Measurements from ENCODE around the gene GRIK5. TPM values are rescaled to one million over a fixed set of nuclear protein-coding genes. Genes with fewer than 3 reads are reported as not detected.

GRIK5 gene
- total RNA-seq, 1 donor: 22.1 TPM

DNA sequence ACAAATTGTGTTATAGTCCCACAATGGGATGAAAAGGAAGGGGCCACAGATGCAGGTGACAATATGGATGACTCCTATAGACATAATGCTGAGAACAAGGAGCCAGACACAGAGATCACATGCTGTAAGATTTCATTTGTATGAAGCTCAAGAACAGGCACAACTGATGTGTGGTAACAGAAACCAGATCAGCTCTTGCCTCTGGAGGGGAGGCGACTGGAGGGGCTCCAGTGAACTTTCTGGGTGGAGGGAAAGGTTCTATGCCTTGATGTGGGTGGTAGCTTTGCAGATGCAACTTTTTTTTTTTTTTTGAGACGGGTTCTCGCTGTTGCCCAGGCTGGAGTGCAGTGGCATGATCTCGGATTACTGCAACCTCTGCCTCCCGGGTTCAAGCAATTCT lies 104.9 kb downstream of the GRIK5 start:
- no peak for DNase-seq (ENCODE audit: low read depth in 2 of 3, low spot score in 2 of 3)

DNA sequence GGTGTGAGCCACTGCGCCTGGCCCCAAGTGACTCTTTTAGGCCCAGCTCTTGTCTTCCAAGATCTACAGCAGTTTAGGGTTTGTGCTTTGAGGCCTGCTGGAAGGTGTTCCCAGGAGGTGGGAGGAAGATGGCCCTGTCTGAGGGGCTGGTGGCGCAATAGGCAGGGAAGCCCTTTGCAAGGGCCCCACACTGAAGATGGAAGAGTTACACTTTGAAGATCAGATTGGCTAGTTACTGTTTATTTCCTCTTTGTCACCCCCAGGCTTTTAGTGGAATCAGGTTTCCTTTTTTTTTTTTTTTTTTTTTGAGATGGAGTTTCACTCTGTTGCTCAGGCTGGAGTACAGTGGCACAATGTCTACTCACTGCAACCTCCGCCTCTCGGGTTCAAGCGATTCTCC lies 109.0 kb downstream of the GRIK5 start:
- DNase-seq (ENCODE audit: low read depth in 2 of 3, low spot score in 2 of 3): no peak

DNA sequence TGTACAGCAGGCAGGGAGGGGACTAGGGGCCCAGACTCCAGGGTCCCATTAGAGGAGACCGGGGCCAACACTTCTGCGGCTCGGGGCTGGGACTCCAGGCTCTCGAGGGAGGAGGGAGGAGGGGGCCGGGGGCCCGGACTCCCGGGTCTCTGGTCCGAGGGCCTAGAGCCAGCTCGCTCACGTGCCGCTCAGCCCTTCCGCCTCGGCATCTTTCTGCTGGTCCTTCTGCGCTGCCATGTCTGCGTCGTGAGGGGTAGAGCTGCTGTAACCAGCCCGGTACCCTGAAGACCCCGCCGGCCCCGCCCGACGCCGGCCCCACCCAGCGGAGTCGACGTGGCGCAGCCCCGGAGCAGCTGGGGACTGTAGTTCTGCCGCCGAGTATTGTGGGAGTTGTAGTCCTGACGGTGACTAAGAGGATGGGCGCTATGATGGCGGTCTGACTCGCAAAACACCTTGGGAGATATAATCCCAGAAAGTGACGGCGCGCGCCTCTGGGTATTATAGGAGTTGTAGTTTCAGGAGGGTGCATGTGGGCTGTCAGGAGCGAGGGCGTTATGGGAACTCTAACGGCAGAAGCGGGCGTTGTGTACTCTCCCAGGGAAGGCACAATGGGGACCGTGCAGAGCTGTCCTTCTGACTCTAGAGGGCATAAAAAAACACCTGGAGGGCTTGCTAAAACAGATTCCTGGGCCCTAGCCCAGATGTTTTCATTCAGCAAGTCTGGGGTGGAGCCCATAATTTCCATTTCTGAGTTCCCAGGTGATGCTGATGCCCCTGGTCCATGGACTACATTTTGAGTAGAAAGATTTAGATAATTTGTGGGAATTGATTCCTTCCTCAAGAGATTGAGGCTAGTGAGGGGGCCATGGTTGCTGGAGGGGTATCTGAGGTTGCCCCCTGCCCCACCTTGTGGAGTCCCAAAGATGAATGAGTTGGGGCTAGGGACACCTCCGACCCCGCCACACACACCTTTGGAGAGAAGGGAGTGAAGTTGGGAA lies 110.7 kb downstream of the GRIK5 start, which contains the start of gene RABAC1:
Gene RABAC1 (minus strand): TSS at position 266 of the 998 bp plus-strand sequence. CDS start 29 bp downstream, at position 237.
- DNase-seq (ENCODE audit: low read depth in 2 of 3, low spot score in 2 of 3): peak in 2 of 3 donors; percentile 85 to 90

DNA sequence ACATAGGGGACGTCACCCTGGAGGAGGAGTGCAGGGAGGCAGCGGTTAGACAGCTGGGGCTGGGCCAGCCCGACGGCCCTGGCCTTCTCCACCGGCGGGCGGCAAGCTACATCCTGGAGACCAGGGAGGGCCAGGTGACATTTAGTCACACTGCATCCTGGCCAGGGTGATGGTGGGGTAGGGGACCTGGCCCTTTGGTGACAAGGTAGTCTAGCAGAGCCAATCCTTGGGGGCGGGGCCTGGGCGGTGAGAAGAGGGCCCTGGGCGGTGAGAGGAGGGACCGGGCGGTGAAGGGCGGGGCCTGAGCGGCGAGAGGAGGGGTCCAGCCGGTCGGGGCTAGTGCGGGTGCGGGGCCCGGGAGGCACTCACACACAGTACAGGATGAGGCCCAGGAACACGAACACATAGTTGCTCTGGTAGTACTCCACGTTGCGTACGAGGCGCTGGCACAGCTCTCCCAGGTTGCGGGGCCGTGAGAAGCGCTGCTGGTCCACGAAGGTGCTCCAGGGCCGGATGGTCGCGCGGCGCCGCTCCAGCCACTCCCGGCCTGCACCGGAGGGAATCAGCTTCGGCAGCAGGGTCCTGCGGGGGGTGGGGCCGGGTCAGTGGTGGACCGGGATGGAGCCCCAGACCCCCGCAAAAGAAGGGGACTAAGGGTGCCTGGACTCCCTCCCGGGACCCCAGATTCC lies 111.5 kb downstream of the GRIK5 start:
- peak in 2 of 3 donors; percentile 68 to 79 for DNase-seq (ENCODE audit: low read depth in 2 of 3, low spot score in 2 of 3)

DNA sequence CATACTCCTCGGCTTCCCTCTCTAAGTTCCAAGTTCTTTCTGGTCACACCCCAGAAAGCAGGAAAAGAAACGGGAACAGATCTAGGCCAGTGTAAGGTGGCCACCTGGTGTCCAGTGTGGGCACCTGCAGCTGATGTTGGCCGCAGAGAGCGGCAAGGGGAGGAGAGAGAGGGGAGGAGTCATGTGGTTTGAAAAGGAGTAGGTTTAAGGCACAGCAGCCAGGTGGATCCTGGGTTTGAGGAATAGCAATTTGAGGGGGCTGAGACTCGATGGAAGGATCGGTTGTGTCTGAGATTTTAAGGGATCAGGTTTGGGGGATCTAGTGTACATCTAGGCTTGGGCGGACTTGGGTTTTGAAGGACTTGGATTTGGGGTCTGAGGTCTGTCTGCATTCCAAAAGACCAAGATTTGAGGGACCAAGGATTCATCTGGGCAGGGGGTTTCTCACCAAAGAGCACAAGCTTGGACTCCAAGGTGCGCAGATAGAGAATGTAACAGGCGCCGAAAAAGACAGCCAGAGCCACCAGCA lies 112.1 kb downstream of the GRIK5 start:
- DNase-seq (ENCODE audit: low read depth in 2 of 3, low spot score in 2 of 3): peak in 2 of 3 donors; percentile 74 to 77

DNA sequence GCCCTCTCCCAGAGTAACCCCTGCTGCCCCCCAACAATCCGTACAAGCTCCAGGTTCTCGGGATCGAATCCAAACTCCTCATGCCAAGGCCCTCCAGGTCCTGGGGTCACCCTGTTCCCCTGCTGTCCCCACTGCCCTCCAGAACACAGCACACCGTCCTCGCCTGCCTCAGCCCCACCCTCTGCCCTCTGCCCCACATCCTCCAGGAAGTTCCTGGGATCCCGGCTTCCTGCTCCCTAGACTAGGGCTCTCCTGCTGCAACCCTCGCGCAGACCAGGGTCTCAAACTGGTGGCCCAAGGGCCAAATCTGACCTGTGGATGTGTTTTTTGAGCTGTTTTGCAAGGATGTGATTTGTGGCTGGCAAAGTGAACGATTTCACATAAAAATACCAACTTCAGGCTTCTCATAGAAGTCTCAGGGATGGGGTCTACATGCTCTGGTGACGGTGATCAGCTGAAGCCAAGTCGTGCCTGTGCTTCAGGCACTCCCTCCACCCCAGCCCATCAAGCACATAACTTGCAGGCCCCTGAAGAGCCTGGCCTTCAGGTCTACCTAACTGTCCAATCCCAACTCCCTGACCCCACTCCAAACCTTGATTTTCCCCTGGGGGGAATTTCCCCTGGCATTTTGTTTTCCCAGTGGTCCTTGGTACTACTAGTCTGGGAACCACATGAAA lies 112.7 kb downstream of the GRIK5 start:
- DNase-seq (ENCODE audit: low read depth in 2 of 3, low spot score in 2 of 3): no peak

DNA sequence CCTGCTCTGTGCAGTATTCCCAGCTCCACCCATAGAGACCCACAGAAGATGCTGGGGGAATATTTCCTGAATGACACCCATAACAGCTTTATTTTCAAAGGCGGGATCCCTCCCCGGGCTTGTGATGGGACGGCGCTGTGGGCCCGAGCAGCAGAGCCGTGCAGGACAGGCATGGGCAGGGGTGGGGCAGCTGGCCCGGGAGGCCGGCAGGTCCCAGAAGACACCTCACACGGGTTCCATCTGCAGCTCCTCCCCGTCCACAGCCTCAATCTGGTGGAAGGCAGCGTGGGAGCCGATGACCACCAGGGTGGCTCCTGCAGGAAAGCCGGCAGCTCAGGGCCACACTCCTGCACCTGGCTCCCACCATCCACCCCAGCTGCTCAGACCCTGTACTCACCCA lies 113.4 kb downstream of the GRIK5 start:
- no peak for DNase-seq (ENCODE audit: low read depth in 2 of 3, low spot score in 2 of 3)

DNA sequence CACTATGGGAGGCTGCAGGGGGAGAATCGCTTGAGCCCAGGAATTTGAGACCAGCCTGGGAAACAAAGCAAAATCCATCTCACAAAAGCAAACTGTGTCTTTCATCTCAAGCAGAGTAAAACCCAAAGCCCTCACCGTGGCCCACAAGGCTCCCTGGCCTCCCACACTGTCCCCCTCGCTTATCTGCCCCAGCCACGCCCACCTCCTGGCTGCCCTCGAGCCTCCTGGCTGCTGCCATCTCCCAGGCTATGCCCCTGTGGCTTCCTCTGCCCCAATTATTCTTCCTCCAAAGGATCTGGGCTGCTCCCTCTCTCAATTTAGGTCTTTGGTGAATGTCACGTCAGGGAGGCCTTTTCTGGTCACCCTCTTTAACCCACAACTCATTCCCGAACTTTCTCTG lies 114.5 kb downstream of the GRIK5 start:
- DNase-seq (ENCODE audit: low read depth in 2 of 3, low spot score in 2 of 3): no peak

DNA sequence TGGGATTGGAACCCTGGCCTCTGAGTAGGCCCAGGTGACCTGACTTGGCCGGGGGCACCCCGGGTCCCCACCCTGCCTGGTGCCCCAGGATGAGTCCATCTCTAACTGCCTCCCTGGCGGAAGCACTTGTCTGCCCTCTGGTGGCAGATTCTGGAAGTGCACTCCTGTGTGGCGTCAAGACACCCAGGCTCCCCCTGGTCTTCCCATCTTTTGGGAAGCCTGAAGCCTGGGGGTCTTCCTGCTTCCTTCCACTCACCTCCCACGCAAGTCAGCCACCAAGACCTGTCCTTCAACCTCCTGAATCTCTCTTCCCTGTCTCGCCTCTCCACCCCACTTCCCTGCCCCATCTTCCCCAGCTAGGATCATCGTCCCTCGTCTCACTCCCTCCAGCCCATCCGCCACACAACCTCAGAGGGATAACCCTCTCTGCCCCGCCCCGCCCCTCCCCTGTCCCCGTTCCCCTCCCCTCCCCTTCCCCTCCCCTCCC lies 118.3 kb downstream of the GRIK5 start:
- DNase-seq (ENCODE audit: low read depth in 2 of 3, low spot score in 2 of 3): peak; percentile 68 to 82 (median 78)

Other genes starting within 250 kb of the GRIK5 start
- gene LYPD4, start 225.5 kb downstream of the GRIK5 start, total RNA-seq: not detected
- gene DMRTC2, start 225.2 kb downstream of the GRIK5 start, total RNA-seq: not detected
- gene RPS19, start 210.0 kb downstream of the GRIK5 start, total RNA-seq: 3,007 TPM
- gene CD79A, start 192.9 kb downstream of the GRIK5 start, total RNA-seq: 17.2 TPM
- gene ARHGEF1, start 187.0 kb downstream of the GRIK5 start, total RNA-seq: 74.6 TPM
- under 0.01 TPM for gene ERFL, start 141.8 kb downstream of the GRIK5 start, total RNA-seq
- 172 TPM for gene RABAC1, start 110.9 kb downstream of the GRIK5 start, total RNA-seq
- 5.4 TPM for gene ATP1A3, start 76.0 kb downstream of the GRIK5 start, total RNA-seq
- gene ZNF574, start 6.0 kb upstream of the GRIK5 start, total RNA-seq: 67.6 TPM
- gene POU2F2, start 62.2 kb upstream of the GRIK5 start, total RNA-seq: 5.7 TPM
- 78.1 TPM for gene DEDD2, start 147.5 kb upstream of the GRIK5 start, total RNA-seq
- gene ZNF526, start 150.1 kb upstream of the GRIK5 start, total RNA-seq: 16.2 TPM
- gene GSK3A, start 172.4 kb upstream of the GRIK5 start, total RNA-seq: 24.5 TPM
- 39.0 TPM for gene ERF, start 184.9 kb upstream of the GRIK5 start, total RNA-seq
- gene CIC, start 199.0 kb upstream of the GRIK5 start, total RNA-seq: 43.1 TPM
- 0.54 TPM for gene PRR19, start 231.9 kb upstream of the GRIK5 start, total RNA-seq
- 119 TPM for gene PAFAH1B3, start 232.4 kb upstream of the GRIK5 start, total RNA-seq
- not detected for gene TMEM145, start 243.1 kb upstream of the GRIK5 start, total RNA-seq

All from hematopoietic multipotent progenitor cell (in vitro differentiated cells).